ENCODE results near the gene CASKIN1. TPM values are rescaled to one million over a fixed set of nuclear protein-coding genes. Genes with fewer than 3 reads are reported as not detected.

Gene CASKIN1
- polyA plus RNA-seq, 3 donors: not detected

GRCh38 chr16:2189252-2189893 is 7.0 kb downstream of the CASKIN1 start:
- Mint-ChIP-seq H3K9me3 (peaks cover 0 to under 1% (median 0%) of the 10 kb centered on the region in 7 donors), H3K4me1 (no peaks in the 10 kb centered on the region), H3K27ac (no peak overlapping the region), H3K27me3 (ENCODE audit: low read depth in 3 of 3) (peaks cover 17 to 24% (median 20%) of the 10 kb centered on the region in 3 donors), H3K36me3 (no peaks in the 10 kb centered on the region), H3K4me3 (no peak overlapping the region)
- Histone ChIP-seq H3K27ac (ENCODE audit: low read depth in 1 of 2, low read length in 2 of 2) (no peak overlapping the region), H3K9me3 (replicated peaks in 1 of 2; ENCODE audit: control insufficient read depth in 1 of 2, insufficient read depth in 1 of 2, low read length in 2 of 2) (no peaks in the 10 kb centered on the region), H3K4me2 (replicated peaks; ENCODE audit: extremely low read depth, low read length, poor library complexity, severe bottlenecking) (no peak overlapping the region), H3K27me3 (ENCODE audit: control insufficient read depth in 2 of 2, insufficient read depth in 2 of 2, low read length in 2 of 2) (peaks cover under 1 to 11% of the 10 kb centered on the region in 2 donors), H3K4me3 (replicated peaks in 1 of 3; ENCODE audit: low read depth in 2 of 3, low read length in 3 of 3) (no peak overlapping the region), H3K79me2 (ENCODE audit: insufficient read depth, low read length) (no peaks in the 10 kb centered on the region), H3K9ac (ENCODE audit: insufficient read depth, low read length, poor library complexity, severe bottlenecking) (no peak overlapping the region), H3K36me3 (replicated peaks in 1 of 2; ENCODE audit: control insufficient read depth in 1 of 2, insufficient read depth in 2 of 2, low read length in 2 of 2) (no peaks in the 10 kb centered on the region), H3K4me1 (ENCODE audit: control insufficient read depth in 1 of 2, insufficient read depth in 2 of 2, low read length in 2 of 2) (no peaks in the 10 kb centered on the region), H2AFZ (ENCODE audit: insufficient read depth, low read depth, low read length, poor library complexity, severe bottlenecking) (no peak overlapping the region), H4K20me1 (ENCODE audit: insufficient read depth, low read length) (no peaks in the 10 kb centered on the region)
- DNase-seq: no peak
- TF ChIP-seq CTCF (IDR thresholded peaks at IDR 0.05): no peak
- intact Hi-C loops (cut with micrococcal nuclease): no loop called here
- WGBS (ENCODE audit: insufficient coverage): 97% methylated on average over 16 of the region's 25 CpGs

- H4K20me1 ChIP-seq (ENCODE audit: insufficient read depth, low read length): no peaks in the 10 kb centered on the region
- H3K4me1 Mint-ChIP-seq: no peaks in the 10 kb centered on the region
- TF ChIP-seq CTCF (IDR thresholded peaks at IDR 0.05): no peak
- peaks cover 8 to 16% (median 11%) of the 10 kb centered on the region in 3 donors for H3K27me3 Mint-ChIP-seq (ENCODE audit: low read depth in 3 of 3)
- H3K9me3 ChIP-seq (replicated peaks in 1 of 2; ENCODE audit: control insufficient read depth in 1 of 2, insufficient read depth in 1 of 2, low read length in 2 of 2): no peaks in the 10 kb centered on the region
- H3K9me3 Mint-ChIP-seq: no peaks in the 10 kb centered on the region
- intact Hi-C loops (cut with micrococcal nuclease): no loop called here
- H3K4me3 Mint-ChIP-seq: no peak overlapping the region
- H3K27me3 ChIP-seq (ENCODE audit: control insufficient read depth in 2 of 2, insufficient read depth in 2 of 2, low read length in 2 of 2): peaks cover 0 to 1% of the 10 kb centered on the region in 2 donors
- WGBS (ENCODE audit: insufficient coverage): 93% methylated on average over 5 of the region's 8 CpGs
- no peaks in the 10 kb centered on the region for H3K36me3 Mint-ChIP-seq
- no peak overlapping the region for H3K4me3 ChIP-seq (replicated peaks in 1 of 3; ENCODE audit: low read depth in 2 of 3, low read length in 3 of 3)
- no peak overlapping the region for H3K4me2 ChIP-seq (replicated peaks; ENCODE audit: extremely low read depth, low read length, poor library complexity, severe bottlenecking)
- H3K79me2 ChIP-seq (ENCODE audit: insufficient read depth, low read length): no peaks in the 10 kb centered on the region
- H3K27ac ChIP-seq (ENCODE audit: low read depth in 1 of 2, low read length in 2 of 2): no peak overlapping the region
- H3K4me1 ChIP-seq (ENCODE audit: control insufficient read depth in 1 of 2, insufficient read depth in 2 of 2, low read length in 2 of 2): no peaks in the 10 kb centered on the region
- H2AFZ ChIP-seq (ENCODE audit: insufficient read depth, low read depth, low read length, poor library complexity, severe bottlenecking): no peak overlapping the region
- peak overlapping the region in 1 of 7 donors; percentile 11 for H3K27ac Mint-ChIP-seq
- no peak for DNase-seq
- H3K9ac ChIP-seq (ENCODE audit: insufficient read depth, low read length, poor library complexity, severe bottlenecking): no peak overlapping the region
- H3K36me3 ChIP-seq (replicated peaks in 1 of 2; ENCODE audit: control insufficient read depth in 1 of 2, insufficient read depth in 2 of 2, low read length in 2 of 2): no peaks in the 10 kb centered on the region
These were observed 8.0 kb downstream of the CASKIN1 start for GRCh38 chr16:2188395-2188794.

Data from CD14-positive monocyte (primary cell).